Activated CD4-positive, alpha-beta T cell treated with anti-CD3 and anti-CD28 coated beads for 4 hours (primary cell): ENCODE measurements around the gene ELP6.
"Not testable (repeated sequence)": the region's sequence is repeated elsewhere in the genome, so short reads cannot be mapped to it uniquely, and the experiment has no call there.

Source experiments
- DNase-seq, 2 donors: peaks; one replicate each; pipeline ENCODE4 v3.0.0-alpha.2; 2020

Gene ELP6

DNA sequence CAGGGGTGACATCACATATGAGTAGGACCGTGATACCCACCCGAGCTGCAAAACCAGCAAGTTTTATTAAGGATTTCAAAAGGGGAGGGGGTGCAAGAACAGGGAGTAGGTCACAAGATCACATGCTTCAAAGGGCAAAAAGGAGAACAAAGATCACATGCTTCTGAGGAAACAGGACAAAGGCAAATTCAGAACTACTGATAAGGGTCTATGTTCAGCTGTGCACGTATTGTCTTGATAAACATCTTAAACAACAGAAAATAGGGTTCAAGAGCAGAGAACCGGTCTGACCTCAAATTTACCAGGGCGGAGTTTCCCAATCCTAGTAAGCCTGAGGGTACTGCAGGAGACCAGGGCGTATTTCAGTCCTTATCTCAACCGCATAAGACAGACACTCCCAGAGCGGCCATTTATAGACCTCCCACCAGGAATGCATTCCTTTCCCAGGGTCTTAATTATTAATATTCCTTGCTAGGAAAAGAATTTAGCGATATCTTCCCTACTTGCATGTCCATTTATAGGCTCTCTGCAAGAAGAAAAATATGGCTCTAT, 53.9 kb downstream of the ELP6 start:
- DNase-seq, result not testable (repeated sequence)

GRCh38 chr3:47456984-47457383, 56.5 kb downstream of the ELP6 start:
- no peak for DNase-seq

GRCh38 chr3:47455806-47456452, 57.6 kb downstream of the ELP6 start:
- DNase-seq, result no peak

- DNase-seq, result no peak
Observed at GRCh38 chr3:47452453-47453215, 60.9 kb downstream of the ELP6 start.
